K562 (cell line): ENCODE data around the gene MAB21L2. TPM values are rescaled to one million over a fixed set of nuclear protein-coding genes. Genes with fewer than 3 reads are reported as not detected.

Experiments
- ATAC-seq: fragments of 200-7000 bp; cut with Tn5 transposase; 3 replicates; pipeline ENCODE4 v1.9.1; 2020; ENCODE audit warnings: moderate library complexity
- BruUV-seq: library from RNA; stranded (reverse); fragments of 400-500 nt; replicated peaks from 2 replicates; lab custom pipeline; 2021; lab: Mats Ljungman, UMichigan
- CTCF ChIA-PET: fragments of 300-600 bp; formaldehyde crosslinking; extraction: SDS; loops from one replicate; lab custom pipeline; 2021; ENCODE audit warnings: low intra/inter-chr PET ratio; lab: Yijun Ruan, JAX
- POLR2A ChIA-PET: fragments of 300-600, 350-650 bp; sonication (Branson Sonifier 250); formaldehyde crosslinking; extraction: SDS; loops from one replicate; lab custom pipeline; 2021; ENCODE audit warnings: antibody characterized with exemption, inconsistent platforms; lab: Yijun Ruan, JAX
- DNase-seq, 4 experiments: peaks; one replicate each; pipeline versions ENCODE4 v3.0.0 to v3.0.0-alpha.2; 2011 to 2018; ENCODE audit warnings: low spot score in 3 of 4, mixed read lengths in 3 of 4; ENCODE audit errors: extremely low read depth in 1 of 4
- FAIRE-seq: peaks from 2 replicates; lab custom pipeline; 2011; peaks lifted over from hg19 to GRCh38; lab: Jason Lieb, UNC
- H2AFZ ChIP-seq: 2 replicates; pipeline ENCODE4 v1.6.0; 2011; ENCODE audit warnings: low read depth, low read length, control low read depth, inconsistent platforms
- H3K27ac ChIP-seq: fragments of 200-600 bp; 3 replicates; pipeline ENCODE4 v1.8.0; 2011; ENCODE audit warnings: low read depth, mild to moderate bottlenecking, control low read depth, inconsistent platforms, low read length, moderate library complexity, mixed read lengths; ENCODE audit errors: extremely low read depth
- H3K27me3 ChIP-seq, 2 experiments: fragments of 300-600 bp in 1 of 2; 2 replicates in 1 of 2; 3 replicates in 1 of 2; pipeline versions ENCODE4 v1.6.0 to v1.8.0; 2011; ENCODE audit warnings: inconsistent platforms in 2 of 2, low read length in 2 of 2, mild to moderate bottlenecking in 1 of 2, mixed read lengths in 1 of 2, moderate library complexity in 1 of 2; ENCODE audit not compliant: control insufficient read depth in 2 of 2, insufficient read depth in 2 of 2
- H3K36me3 ChIP-seq: fragments of 300-600 bp; 3 replicates; pipeline ENCODE4 v1.8.0; 2011; ENCODE audit warnings: mild to moderate bottlenecking, low read length, inconsistent platforms; ENCODE audit not compliant: control insufficient read depth, insufficient read depth
- H3K4me1 ChIP-seq, 2 experiments: fragments of 200-600 bp in 1 of 2; replicated peaks in 1 of 2; 2 replicates in 1 of 2; 3 replicates in 1 of 2; pipeline versions ENCODE4 v1.5.1 to v1.8.0; 2011; ENCODE audit warnings: inconsistent platforms in 2 of 2, low read length in 2 of 2, mild to moderate bottlenecking in 1 of 2, mixed read lengths in 1 of 2, moderate library complexity in 1 of 2; ENCODE audit not compliant: control insufficient read depth in 2 of 2, insufficient read depth in 2 of 2
- H3K4me2 ChIP-seq: 2 replicates; pipeline ENCODE4 v1.6.1; 2011; ENCODE audit warnings: low read length, control low read depth, inconsistent platforms, mixed read lengths; ENCODE audit not compliant: insufficient read depth
- H3K4me3 ChIP-seq: fragments of 200-600 bp; sonication (generic), shearing (Covaris generic); 2 replicates; pipeline ENCODE4 v1.5.1; 2016; ENCODE audit warnings: control low read depth, inconsistent platforms
- H3K79me2 ChIP-seq: fragments of 200-600 bp; 3 replicates; pipeline ENCODE4 v1.8.0; 2011; ENCODE audit warnings: low read length, inconsistent platforms; ENCODE audit not compliant: control insufficient read depth, insufficient read depth
- H3K9ac ChIP-seq, 2 experiments: 2 replicates each; pipeline versions ENCODE4 v1.6.0 to v1.6.1; 2011; ENCODE audit warnings: low read depth in 2 of 2, low read length in 2 of 2, control low read depth in 1 of 2, inconsistent platforms in 1 of 2, mild to moderate bottlenecking in 1 of 2, mixed read lengths in 1 of 2; ENCODE audit not compliant: insufficient read depth in 1 of 2
- H3K9me1 ChIP-seq: one replicate; pipeline ENCODE4 v1.6.0; 2011; ENCODE audit warnings: inconsistent platforms, mild to moderate bottlenecking, low read length, moderate library complexity; ENCODE audit not compliant: control insufficient read depth, insufficient read depth
- H3K9me3 ChIP-seq: replicated peaks from 2 replicates; pipeline ENCODE4 v1.5.1; 2011; ENCODE audit warnings: low read depth, low read length, inconsistent platforms; ENCODE audit not compliant: control insufficient read depth, insufficient read depth
- H4K20me1 ChIP-seq: replicated peaks from 2 replicates; pipeline ENCODE4 v1.6.1; 2011; ENCODE audit warnings: low read length, inconsistent platforms, mixed read lengths; ENCODE audit not compliant: control insufficient read depth, insufficient read depth
- ELF4 ChIP-seq: fragments of 450-650 bp; formaldehyde crosslinking; IDR thresholded peaks from 2 replicates; pipeline ENCODE4 v1.4.0; 2022; ENCODE audit warnings: missing genetic modification characterization
- NFIC ChIP-seq: fragments of 450-650 bp; IDR thresholded peaks from 2 replicates; pipeline ENCODE4 v1.6.1; 2017; ENCODE audit warnings: mild to moderate bottlenecking, inconsistent platforms
- NONO ChIP-seq, 2 experiments: fragments of 200-400 bp in 1 of 2; fragments of 450-650 bp in 1 of 2; formaldehyde crosslinking in 1 of 2; IDR thresholded peaks; 2 replicates each; pipeline ENCODE4 v1.6.1; 2017; ENCODE audit warnings: low read depth in 2 of 2, mild to moderate bottlenecking in 2 of 2, moderate library complexity in 2 of 2, low read length in 1 of 2
- NR1H2 ChIP-seq: sonication (generic); formaldehyde crosslinking; IDR thresholded peaks from 2 replicates; pipeline ENCODE4 v1.4.0; 2020; ENCODE audit warnings: mild to moderate bottlenecking, missing genetic modification reagents
- POU5F1 ChIP-seq: fragments of 150-350 bp; IDR thresholded peaks from 2 replicates; pipeline ENCODE4 v1.6.1; 2014; ENCODE audit warnings: borderline replicate concordance, low read length, low read depth, mild to moderate bottlenecking; ENCODE audit not compliant: partially characterized antibody
- TSC22D4 ChIP-seq: fragments of 450-650 bp; IDR thresholded peaks from 2 replicates; pipeline ENCODE4 v1.6.1; 2016; ENCODE audit warnings: missing genetic modification characterization, missing biosample characterization, control low read depth
- ZNF764 ChIP-seq: fragments of 250-450 bp; sonication (Bioruptor Pico); IDR thresholded peaks from 2 replicates; pipeline ENCODE4 v1.4.0; 2020; ENCODE audit warnings: low read depth, mild to moderate bottlenecking, moderate library complexity
- WGBS: fragments of 100-300 bp; shearing (Covaris generic); methylation state at CpG from one replicate; pipeline ENCODE4 v1.1.6; 2016; ENCODE audit warnings: low coverage, mixed read lengths; ENCODE audit not compliant: insufficient coverage; ENCODE audit errors: missing lambda C conversion rate; 5-methylcytosine and 5-hydroxymethylcytosine counted together
- in situ Hi-C: fragments of 300-500 bp; cut with MboI; formaldehyde crosslinking; loops from 4 replicates; pipeline ENCODE4 v1.15.0; 2018; ENCODE audit warnings: inconsistent platforms, mixed read lengths
- intact Hi-C: fragments of 100-400 bp; cut with micrococcal nuclease; formaldehyde crosslinking; loops from 2 replicates; pipeline ENCODE4 v1.14.2; 2022
- polyA plus RNA-seq, 8 experiments: library from polyadenylated mRNA; depleted of rRNA in 4 of 8; stranded (reverse) in 5 of 8; unstranded in 3 of 8; fragments of >200 nt; fragmentation: Nextera tagmentation in 2 of 8; fragmentation: Illumina TruSeq in 1 of 8; extraction: Ambion mirVana in 2 of 8; extraction: Trizol in 1 of 8; gene quantifications; 2 replicates each; pipeline versions ENCODE4 v1.2.1 to v1.2.3, GENCODE V29; 2011 to 2014; ENCODE audit warnings: inconsistent platforms in 1 of 8, missing spikeins in 1 of 8
- total RNA-seq, 7 experiments: library from RNA; depleted of rRNA in 6 of 7; stranded (reverse); fragments of >200 nt in 6 of 7; fragmentation: Illumina TruSeq in 2 of 7; extraction: Trizol in 2 of 7; gene quantifications; 2 replicates each; pipeline versions ENCODE4 v1.2.1 to v1.2.3, GENCODE V29; 2011 to 2021; ENCODE audit warnings: low replicate concordance in 1 of 7
- TF ChIP-seq, protein P1 (sequence below): sonication (generic); formaldehyde crosslinking; IDR thresholded peaks from 2 replicates; pipeline ENCODE4 v1.8.0; 2022; ENCODE audit warnings: missing genetic modification reagents, mild to moderate bottlenecking, borderline replicate concordance
- TF ChIP-seq, protein P2 (sequence below): fragments of 450-650 bp; formaldehyde crosslinking; IDR thresholded peaks from 2 replicates; pipeline ENCODE4 v1.4.0; 2020; ENCODE audit warnings: mild to moderate bottlenecking, moderate library complexity

MAB21L2 gene
- total and polyA plus RNA-seq, 9 of the 15 experiments (the other 6 are each of a cell fraction or from before 2014, with no cell fraction given), result not detected

DNA sequence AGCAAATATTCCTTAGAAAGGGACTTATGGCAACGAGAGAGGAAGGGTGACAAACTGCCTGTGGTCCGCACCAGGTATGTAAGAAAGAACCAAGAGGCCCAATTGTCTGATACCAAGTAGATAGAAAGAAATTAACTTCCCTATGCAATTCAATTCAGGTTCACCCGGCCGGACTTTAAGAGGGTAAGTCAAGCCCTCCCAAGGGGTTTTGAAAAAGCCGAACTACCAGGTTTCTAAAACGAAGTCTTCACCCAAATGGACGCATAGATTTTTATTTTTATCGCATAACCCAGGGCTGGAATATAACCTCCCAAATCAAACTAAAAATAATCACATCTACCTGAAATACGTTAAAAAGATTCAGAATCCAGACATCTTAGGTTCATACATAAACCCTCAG is 1.6 kb upstream of the MAB21L2 start (continued):
- TF ChIP-seq NONO (IDR thresholded peaks at IDR 0.05; ENCODE audit: low read depth in 2 of 2, low read length in 1 of 2) (no peak), POU5F1 (no peak), ELF4 (CRISPR knock-in tag) (no peak)
- TF ChIP-seq, protein P1, sequence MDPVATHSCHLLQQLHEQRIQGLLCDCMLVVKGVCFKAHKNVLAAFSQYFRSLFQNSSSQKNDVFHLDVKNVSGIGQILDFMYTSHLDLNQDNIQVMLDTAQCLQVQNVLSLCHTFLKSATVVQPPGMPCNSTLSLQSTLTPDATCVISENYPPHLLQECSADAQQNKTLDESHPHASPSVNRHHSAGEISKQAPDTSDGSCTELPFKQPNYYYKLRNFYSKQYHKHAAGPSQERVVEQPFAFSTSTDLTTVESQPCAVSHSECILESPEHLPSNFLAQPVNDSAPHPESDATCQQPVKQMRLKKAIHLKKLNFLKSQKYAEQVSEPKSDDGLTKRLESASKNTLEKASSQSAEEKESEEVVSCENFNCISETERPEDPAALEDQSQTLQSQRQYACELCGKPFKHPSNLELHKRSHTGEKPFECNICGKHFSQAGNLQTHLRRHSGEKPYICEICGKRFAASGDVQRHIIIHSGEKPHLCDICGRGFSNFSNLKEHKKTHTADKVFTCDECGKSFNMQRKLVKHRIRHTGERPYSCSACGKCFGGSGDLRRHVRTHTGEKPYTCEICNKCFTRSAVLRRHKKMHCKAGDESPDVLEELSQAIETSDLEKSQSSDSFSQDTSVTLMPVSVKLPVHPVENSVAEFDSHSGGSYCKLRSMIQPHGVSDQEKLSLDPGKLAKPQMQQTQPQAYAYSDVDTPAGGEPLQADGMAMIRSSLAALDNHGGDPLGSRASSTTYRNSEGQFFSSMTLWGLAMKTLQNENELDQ (CRISPR knock-in tag), result no peak
- TF ChIP-seq, protein P2, sequence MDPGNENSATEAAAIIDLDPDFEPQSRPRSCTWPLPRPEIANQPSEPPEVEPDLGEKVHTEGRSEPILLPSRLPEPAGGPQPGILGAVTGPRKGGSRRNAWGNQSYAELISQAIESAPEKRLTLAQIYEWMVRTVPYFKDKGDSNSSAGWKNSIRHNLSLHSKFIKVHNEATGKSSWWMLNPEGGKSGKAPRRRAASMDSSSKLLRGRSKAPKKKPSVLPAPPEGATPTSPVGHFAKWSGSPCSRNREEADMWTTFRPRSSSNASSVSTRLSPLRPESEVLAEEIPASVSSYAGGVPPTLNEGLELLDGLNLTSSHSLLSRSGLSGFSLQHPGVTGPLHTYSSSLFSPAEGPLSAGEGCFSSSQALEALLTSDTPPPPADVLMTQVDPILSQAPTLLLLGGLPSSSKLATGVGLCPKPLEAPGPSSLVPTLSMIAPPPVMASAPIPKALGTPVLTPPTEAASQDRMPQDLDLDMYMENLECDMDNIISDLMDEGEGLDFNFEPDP (CRISPR knock-in tag), result no peak

DNA sequence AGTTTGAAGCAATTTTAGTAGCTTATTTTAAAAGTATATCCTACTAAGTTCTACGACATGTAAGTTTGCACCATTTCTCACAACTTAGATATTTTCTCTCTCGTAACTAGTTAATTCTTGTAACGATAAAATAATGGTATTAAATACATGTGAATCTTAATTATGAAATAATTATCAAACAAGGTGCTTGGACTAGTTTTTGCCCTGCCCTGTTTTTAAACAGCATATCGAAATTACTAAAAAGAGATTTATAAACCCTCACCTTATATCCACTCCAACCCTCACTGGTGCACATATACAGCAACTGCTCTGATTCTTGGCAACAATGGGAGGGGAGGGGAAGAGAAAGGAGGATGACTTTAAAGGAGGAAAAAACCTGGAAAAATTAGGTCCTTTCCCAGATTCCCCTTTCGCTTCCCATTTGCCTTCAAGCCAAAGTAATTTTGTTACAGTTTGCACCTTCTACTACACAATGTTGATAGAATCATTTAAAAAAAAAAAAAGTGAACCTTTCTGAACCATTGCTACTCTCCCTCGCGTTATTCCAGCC is 820 bp upstream of the MAB21L2 start:
- Histone ChIP-seq H3K79me2 (no peaks in the 10 kb centered on the region), H3K27me3 (no peaks in the 10 kb centered on the region), H3K4me3 (no peak overlapping the region), H4K20me1 (no peaks in the 10 kb centered on the region), H3K9me1 (no peaks in the 10 kb centered on the region), H3K36me3 (peaks cover 47% of the 10 kb centered on the region), H2AFZ (no peak overlapping the region), H3K9ac (no peak overlapping the region), H3K27ac (no peak overlapping the region), H3K4me2 (no peak overlapping the region), H3K4me1 (peaks cover 0 to 5% of the 10 kb centered on the region in 2 experiments; a peak in 1 of 5 replicates), H3K9me3 (peaks cover 19% of the 10 kb centered on the region)
- 97% methylated on average over 7 of the region's 7 CpGs for WGBS
- no peak for ATAC-seq
- DNase-seq, result no peak
- in situ Hi-C loops (no loop called here), intact Hi-C loops (no loop called here)
- CTCF ChIA-PET, result no interaction called here
- no TSS peak for BruUV-seq
- no peak for FAIRE-seq
- POLR2A ChIA-PET, result no interaction called here
- TF ChIP-seq TSC22D4 (tag), result no peak
- TF ChIP-seq NFIC, result no peak
- no peak for TF ChIP-seq ZNF764 (CRISPR knock-in tag)
- no peak for TF ChIP-seq NR1H2 (CRISPR knock-in tag)
